PC-3 (cell line): ENCODE data around the gene SERAC1.
A peak's percentile ranks its signal among the peaks of the same experiment; 100 is the strongest.

ENCODE experiments used
- CTCF ChIP-seq: fragments of 300-600 bp; sonication (generic); conservative IDR thresholded peaks from 2 replicates; pipeline ENCODE4 v1.5.1; 2017; ENCODE audit warnings: antibody characterized with exemption, low read depth, mild to moderate bottlenecking, low read length
- EZH2phosphoT487 ChIP-seq: fragments of 300-600 bp; sonication (generic); IDR thresholded peaks from 2 replicates; pipeline ENCODE4 v1.6.1; 2018; ENCODE audit warnings: mild to moderate bottlenecking, antibody characterized with exemption, low read length, borderline replicate concordance

- TF ChIP-seq CTCF (peak; percentile 58), EZH2phosphoT487 (no peak)
These were observed 36.1 kb downstream of the SERAC1 start for GRCh38 chr6:158131926-158132325.
